Measurements from ENCODE around the gene DOCK11. TPM values are rescaled to one million over a fixed set of nuclear protein-coding genes. Genes with fewer than 3 reads are reported as not detected.
A peak's percentile ranks its signal among the peaks of the same experiment; 100 is the strongest.

DOCK11 gene
- total RNA-seq, 2 donors from 2014 or later, result 5.2 to 7.9 TPM

DNA sequence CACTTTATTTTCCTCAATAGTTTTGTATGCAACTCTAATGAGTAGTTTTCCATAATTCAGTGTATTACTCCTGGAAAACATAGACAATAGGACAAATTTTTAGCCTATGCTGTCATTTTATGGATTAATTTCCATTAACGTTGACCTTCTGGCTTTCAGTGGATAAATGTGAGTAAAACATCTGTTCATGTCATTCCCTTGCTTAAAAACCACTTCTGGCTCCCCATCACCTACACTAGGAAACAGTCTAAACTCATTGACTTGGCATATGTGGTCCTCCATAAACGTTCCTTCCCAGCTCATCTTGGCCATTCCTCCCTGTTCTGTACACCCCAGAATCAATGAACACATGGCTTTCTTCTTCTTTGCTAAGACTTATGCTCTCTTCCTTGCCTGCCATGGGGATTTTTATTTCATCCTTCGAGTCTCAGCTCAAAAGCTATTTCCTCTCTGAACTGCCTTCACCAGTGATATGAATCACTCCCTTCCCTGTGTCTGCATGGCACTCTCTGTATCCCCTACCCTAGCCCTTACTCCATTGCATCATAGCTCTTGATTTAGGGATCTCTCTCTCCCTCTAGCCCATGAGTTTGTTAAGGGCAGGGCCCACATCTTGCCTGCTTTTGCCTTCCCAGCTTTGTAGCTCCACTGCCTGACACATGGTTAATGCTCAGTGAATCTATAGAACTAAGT lies 34.8 kb downstream of the DOCK11 start:
- no peak for DNase-seq (ENCODE audit: low spot score)
- Histone ChIP-seq H3K4me1 (no peaks in the 10 kb centered on the region), H3K27ac (no peak overlapping the region), H3K27me3 (no peaks in the 10 kb centered on the region), H3K9me3 (no peaks in the 10 kb centered on the region), H3K36me3 (no peaks in the 10 kb centered on the region), H3K4me3 (no peak overlapping the region)
- no peak for TF ChIP-seq CTCF (IDR thresholded peaks at IDR 0.05)

DNA sequence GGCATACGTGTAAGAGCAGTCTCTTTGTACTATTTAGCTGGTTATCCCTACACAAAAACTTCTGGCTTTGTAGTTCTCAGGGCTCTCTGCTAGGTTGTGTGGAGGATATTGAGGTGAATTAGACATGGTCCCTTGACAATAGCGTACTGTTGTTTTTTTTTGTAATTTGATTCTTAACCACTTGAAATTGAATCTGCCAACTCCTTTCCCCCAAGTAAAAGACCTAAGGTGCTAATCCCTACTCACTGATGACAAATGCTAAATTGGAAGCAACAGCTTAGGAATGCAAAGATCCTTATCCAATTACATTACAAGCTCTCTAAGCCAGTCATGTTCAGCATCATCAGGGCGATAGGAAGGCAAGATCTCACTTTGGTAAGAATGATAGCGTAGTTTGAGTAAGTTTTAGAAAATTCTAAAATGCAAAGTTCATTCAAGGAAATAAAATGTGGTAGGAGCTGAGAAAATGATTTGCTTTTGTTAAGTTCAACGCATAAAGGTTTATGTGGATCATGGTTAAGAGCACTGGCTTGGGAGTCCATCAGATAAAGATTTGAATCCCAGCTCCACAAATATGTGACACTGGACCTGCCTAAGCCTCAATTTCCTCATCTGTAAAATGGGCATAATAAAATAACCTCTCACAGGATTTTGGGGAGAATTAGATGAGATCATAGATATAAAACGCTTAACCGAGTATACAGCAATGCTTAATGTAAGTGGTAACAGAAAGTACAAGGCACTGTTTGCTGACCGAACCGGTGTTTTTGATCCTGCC lies 39.3 kb downstream of the DOCK11 start:
- no peak overlapping the region for H3K27ac ChIP-seq
- no peaks in the 10 kb centered on the region for H3K4me1 ChIP-seq
- H3K9me3 ChIP-seq, result no peaks in the 10 kb centered on the region
- H3K4me3 ChIP-seq, result no peak overlapping the region
- no peaks in the 10 kb centered on the region for H3K27me3 ChIP-seq
- H3K36me3 ChIP-seq, result no peaks in the 10 kb centered on the region
- TF ChIP-seq CTCF (IDR thresholded peaks at IDR 0.05), result no peak
- DNase-seq (ENCODE audit: low spot score), result no peak

GRCh38 chrX:118536204-118536603 lies 40.6 kb downstream of the DOCK11 start:
- H3K9me3 ChIP-seq, result no peaks in the 10 kb centered on the region
- H3K4me3 ChIP-seq, result no peak overlapping the region
- H3K27me3 ChIP-seq, result no peaks in the 10 kb centered on the region
- no peaks in the 10 kb centered on the region for H3K4me1 ChIP-seq
- no peaks in the 10 kb centered on the region for H3K36me3 ChIP-seq
- no peak overlapping the region for H3K27ac ChIP-seq
- DNase-seq (ENCODE audit: low spot score), result no peak
- TF ChIP-seq CTCF (IDR thresholded peaks at IDR 0.05), result no peak

DNA sequence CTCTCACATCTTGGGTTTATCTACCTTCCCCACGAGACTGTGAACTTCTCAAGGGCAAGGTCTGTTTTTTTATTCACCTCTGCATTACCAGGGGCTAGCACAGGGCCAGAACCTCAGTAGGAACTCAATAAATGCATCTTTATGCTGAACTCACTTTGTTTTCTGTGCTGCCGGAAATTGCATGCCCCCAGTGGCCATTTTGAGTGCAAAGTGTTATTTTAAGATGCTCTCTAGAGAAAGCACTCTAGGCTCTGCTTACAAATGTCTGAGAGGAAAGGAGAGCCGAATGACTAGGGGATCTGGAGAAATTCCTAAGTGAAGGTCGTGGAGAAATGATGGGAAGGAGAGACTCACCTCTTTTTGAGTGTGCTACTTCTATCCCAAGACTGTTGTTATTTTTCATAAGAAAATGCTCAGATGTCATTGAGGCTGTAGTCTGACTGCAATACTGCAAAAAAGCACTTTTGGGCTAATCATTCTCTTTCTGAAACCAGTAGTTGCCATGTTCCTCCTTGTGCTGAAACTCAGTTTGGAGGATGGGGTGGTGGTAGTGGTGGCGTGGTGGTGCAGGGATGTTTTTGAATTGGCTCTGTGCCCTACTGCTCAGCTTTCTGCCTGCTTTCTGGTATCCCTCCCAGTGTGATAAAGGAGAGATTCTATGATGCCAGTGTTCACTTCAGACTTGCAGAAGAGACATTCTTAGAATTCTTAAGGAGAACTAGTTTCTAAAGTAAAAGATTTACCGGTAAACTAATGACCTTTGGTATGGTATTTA lies 41.3 kb downstream of the DOCK11 start:
- DNase-seq (ENCODE audit: low spot score), result no peak
- no peaks in the 10 kb centered on the region for H3K4me1 ChIP-seq
- no peaks in the 10 kb centered on the region for H3K9me3 ChIP-seq
- no peaks in the 10 kb centered on the region for H3K36me3 ChIP-seq
- no peak overlapping the region for H3K4me3 ChIP-seq
- no peak overlapping the region for H3K27ac ChIP-seq
- no peaks in the 10 kb centered on the region for H3K27me3 ChIP-seq
- TF ChIP-seq CTCF (IDR thresholded peaks at IDR 0.05), result peak in 1 of 2 donors; percentile 39

DNA sequence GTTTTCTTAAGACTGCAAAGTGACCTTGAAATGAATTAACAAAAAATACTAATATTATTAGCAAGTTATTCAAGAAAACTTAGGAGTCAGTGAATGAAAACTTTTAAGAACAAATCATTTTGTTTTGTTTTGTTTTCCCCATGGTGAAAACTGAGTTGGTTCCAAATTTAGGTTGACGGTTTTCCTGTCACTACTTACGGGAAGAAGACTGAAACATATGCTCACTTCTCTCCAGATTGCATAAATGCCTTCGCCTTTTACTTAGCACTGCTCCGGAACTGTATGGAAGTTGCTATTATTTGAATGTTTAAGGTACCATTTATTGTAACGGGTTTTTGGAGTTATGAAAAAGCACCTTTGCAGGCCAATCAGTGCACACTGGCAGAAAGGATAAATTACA lies 42.8 kb downstream of the DOCK11 start:
- no peaks in the 10 kb centered on the region for H3K27me3 ChIP-seq
- H3K9me3 ChIP-seq, result no peaks in the 10 kb centered on the region
- no peak overlapping the region for H3K4me3 ChIP-seq
- no peak for TF ChIP-seq CTCF (IDR thresholded peaks at IDR 0.05)
- no peaks in the 10 kb centered on the region for H3K36me3 ChIP-seq
- H3K4me1 ChIP-seq, result no peaks in the 10 kb centered on the region
- no peak for DNase-seq (ENCODE audit: low spot score)
- H3K27ac ChIP-seq, result peak overlapping the region in 1 of 2 donors; percentile 24

Data from right atrium auricular region (tissue), 2 donors.